NCI-H1105 treated with DMSO at 0.1 percent for 48 hours (cell line): Measurements from ENCODE around the gene APBA1.

ENCODE experiments used
- DNase-seq: peaks from one replicate; lab custom pipeline; 2025; lab: John Stamatoyannopoulos, UW

The APBA1 gene

GRCh38 chr9:69579032-69579758, 93.0 kb downstream of the APBA1 start:
- DNase-seq = no peak

- DNase-seq = no peak
Observed at GRCh38 chr9:69578026-69578425, 94.1 kb downstream of the APBA1 start.

- DNase-seq = no peak
Observed at GRCh38 chr9:69577123-69577522, 95.0 kb downstream of the APBA1 start.

DNA sequence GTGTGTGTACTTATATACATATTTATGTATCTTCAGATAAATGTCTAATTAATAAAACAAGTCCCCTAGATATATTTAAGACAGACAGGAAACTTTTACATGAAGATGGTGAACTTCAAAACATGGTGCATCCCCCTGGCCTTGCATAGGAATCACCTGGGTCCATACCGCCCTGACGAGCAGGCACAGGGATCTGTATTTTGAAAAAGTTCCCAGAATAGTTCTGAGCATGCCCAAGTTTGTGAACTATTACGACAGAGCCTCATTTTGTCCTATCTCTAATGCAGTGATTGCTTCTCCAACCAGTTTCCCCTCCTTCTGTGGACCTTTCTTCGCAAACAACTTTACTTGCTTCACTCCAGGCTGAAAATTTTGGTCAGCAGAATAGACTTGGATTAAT, 98.1 kb downstream of the APBA1 start:
- DNase-seq = no peak

DNA sequence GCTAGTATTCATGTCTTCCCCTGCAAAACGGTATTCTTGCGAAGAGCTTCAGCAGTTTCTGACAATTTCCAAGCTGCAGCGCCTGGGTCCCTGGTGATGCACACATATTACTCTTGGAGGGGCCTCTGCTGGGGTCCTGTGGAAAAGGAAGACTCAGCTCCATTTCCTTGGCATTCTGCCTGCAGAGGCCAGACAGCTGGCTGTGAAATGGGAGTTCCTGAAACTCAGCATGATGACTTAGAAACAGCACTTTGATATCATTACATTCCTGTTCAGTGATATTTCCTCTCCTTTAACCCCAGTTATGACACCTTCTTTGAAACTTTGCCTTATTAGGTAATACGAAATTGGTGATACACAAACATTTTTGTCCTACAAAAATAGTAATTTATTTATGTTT, 98.5 kb downstream of the APBA1 start:
- DNase-seq = no peak

DNA sequence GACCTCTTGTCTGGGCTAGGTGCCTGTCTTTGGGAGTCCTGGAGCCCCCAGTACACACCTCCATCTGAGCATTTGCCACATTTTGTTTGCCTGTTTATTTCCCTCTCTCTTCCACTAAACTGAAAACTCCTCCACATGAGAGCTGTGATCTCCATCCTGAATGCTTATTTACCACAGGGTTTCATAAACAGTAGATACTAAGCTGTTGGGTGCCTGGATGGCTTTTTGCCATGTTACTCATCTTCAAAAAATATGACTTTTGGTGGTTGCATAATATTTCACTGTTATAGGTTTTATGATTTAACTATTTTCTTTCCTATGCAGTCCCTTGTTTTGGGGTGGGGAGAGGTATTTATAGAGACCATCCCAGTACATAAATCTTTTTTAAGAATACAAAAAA, 99.6 kb downstream of the APBA1 start:
- no peak for DNase-seq

DNA sequence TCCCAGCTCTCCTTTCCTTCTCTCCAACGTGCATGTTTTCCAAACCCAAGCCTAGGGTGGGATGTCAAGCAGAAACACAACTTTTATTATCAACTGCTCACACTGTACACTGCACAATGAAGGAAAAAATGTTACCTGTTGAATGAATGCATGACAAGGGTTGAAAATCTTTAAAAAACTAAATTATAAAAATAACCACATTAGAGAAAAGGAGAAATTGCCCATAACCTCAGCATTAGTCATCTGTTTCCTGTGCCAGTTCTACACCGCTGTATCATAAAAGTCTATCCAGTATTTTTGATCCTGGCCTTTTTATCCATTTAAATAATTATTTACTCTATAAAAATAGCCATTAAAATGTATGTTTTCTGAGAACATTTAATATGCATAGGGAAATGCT, 101.1 kb downstream of the APBA1 start:
- no peak for DNase-seq

- no peak for DNase-seq
Observed at GRCh38 chr9:69569738-69570451, 102.3 kb downstream of the APBA1 start.

- no peak for DNase-seq
Observed at GRCh38 chr9:69564557-69564956, 107.6 kb downstream of the APBA1 start.

GRCh38 chr9:69559126-69559525, 113.0 kb downstream of the APBA1 start:
- DNase-seq = no peak

DNA sequence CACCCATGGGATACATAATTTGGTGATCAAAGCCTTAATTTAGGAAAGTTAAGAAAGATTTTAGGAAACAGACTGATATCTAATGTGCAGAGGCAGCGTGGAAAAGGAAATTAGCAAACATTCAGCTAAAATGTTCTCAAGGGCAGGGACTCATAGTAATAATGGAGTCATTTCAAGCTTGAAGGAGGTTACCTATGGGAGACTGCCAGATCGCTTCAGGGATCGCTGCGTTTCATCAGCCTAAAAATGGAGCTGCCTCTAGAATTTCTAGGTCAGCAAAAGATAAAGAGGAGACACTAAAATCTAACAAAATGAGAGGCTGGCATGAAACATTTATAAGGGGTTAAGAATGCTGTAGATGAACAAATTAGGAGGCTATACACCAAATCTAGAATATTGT, 115.5 kb downstream of the APBA1 start:
- DNase-seq = no peak

GRCh38 chr9:69555802-69556201, 116.4 kb downstream of the APBA1 start:
- DNase-seq = no peak

DNA sequence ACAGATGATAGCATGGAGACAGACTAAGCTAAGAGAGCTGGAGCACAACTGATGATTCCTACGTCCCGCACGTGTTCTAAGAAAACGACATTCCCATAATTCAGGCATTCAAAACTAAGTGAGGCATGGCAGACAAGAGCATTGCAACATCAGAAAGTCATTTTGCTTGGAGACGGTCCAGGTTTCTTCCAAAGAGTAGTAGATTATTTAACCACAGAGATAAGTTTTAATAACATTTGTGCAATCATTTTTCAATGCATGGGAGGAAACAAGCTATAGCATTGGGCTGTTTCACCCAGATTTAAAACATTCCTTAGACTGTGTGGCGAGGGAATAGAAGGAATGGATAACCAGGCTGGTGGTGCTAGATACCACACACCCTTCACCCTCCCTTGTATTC, 117.2 kb downstream of the APBA1 start:
- DNase-seq = no peak

- DNase-seq = no peak
Observed at GRCh38 chr9:69549310-69550202, 122.6 kb downstream of the APBA1 start.

DNA sequence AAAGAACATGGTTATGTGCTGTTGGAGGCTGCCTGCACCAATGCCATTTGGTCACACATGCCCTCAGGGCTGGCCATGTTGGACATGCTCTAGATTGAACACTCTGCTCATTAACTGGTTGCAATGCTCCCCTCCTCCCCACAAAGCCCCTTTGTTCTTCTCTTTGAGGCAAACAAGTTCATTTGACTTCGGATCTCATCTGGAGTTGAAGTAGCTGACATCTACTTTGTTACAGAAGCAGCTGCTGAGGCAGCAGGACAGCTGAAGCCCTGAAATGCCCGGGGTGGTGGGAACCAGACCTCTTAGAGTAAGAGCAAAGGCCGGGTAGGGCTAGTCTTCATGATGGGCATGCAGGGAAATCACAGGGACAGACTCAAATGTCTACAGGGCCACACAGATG, 123.5 kb downstream of the APBA1 start:
- DNase-seq = no peak

GRCh38 chr9:69546265-69546664, 125.9 kb downstream of the APBA1 start:
- peak; percentile 58 for DNase-seq

DNA sequence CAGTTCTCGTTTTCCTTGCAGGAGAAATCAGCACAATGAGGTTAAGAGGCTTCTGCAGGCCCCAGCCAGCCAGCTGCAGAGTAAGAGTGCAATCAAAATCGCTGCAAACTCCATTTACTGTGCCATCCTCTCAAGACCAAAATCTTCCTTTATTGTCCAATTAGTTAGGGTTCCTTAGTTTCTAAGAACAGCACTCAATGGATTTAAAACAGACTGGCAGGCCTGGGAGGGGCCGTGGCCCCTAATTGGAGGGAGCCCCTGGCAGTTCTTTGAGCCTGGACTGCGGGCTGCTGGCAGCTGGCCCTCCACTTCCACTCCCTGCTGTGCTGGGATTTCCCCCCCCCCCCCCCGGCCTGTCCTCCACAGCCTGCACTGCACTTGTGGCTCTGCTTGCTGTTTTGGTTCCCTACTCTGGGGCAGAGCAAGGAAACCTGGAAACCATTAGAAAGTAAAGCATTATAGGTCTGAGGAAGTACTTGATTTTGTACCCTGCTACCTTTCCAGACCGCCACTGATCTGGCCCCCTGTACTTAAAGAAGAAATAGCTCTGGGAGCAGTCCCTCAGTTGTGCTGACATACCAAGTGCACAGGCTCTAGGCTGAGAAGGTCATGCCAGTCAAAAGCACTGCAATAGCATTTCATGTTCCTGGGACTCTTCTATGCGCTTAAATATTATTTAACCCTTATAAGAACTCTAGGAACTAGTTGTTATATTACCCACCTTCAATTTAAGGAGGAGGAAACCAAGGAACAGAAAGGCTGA, 129.0 kb downstream of the APBA1 start:
- peak; percentile 77 for DNase-seq

GRCh38 chr9:69542058-69542457, 130.1 kb downstream of the APBA1 start:
- DNase-seq = peak; percentile 9

DNA sequence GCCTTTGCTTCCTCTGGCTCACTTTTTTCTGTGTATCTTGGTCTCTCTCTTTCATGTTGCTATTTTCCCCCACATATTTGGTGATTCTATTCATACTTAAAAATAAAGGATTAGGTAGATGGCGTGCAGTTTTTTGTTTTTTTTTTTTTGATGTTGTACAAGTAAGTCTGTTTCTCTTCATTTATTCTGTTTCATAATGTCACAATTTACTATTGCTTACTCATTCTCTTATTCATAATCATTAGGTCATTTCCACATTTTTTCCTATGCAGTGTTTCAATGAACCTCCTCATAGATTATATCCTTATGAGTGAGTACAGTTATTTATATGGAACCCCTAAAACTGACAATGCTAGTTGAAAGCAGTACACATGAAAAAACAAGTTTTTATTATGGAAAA, 136.3 kb downstream of the APBA1 start:
- DNase-seq = no peak

DNA sequence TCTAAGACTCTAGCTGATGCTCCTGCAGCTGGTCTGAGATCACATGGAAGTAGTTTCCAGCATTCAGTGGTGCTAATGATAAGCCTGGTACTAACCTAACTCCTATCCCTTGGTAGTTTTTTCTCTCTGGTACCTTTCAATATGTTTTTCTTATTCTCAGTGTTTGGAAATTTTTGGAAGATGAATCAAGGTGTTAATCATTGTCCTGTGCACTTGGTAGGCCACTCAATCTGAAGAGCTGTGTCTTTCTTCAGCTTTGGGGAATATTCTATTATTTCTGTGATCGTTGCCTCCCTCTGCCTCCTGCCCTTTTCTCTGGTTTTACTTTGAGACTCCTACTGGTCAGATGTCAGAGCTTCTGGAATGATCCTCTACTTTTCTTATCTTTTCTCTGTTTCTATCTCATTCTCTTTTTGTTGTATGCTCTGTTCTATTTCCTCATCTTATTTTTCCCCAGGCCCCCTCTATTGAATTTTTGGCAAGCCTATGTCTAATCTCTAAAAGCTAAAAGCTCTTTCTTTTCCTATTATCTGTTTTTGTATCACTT, 136.8 kb downstream of the APBA1 start:
- no peak for DNase-seq

- no peak for DNase-seq
Observed at GRCh38 chr9:69532396-69532795, 139.8 kb downstream of the APBA1 start.

DNA sequence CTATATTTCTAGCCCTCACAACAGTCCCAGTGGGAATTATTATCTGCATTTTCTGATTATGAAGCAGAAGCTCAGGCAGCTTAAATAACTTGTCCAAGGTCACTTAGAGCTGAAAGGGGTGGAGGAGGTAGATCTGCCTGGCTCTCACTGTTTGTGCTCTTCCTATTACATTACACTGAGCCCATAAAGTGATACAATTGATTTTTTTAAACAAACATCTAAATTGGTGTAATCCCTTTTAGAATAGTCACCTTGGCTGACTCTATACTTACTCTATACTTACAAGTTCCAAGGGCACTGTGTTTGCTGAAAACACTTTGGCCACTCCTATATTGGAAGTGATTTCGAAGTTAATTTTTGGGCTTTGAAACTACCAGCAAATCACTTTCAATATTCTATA, 144.7 kb downstream of the APBA1 start:
- no peak for DNase-seq
